Ovary (tissue), 3 donors: ENCODE measurements around the gene PHF14.

Experiments used
- EP300 ChIP-seq: sonication (generic); formaldehyde crosslinking; IDR thresholded peaks from one replicate; pipeline ENCODE4 v1.6.1; 2017; ENCODE audit warnings: antibody characterized with exemption
- POLR2A ChIP-seq: fragments of 450-650 bp; IDR thresholded peaks from one replicate; pipeline ENCODE4 v1.6.1; 2017; ENCODE audit warnings: antibody characterized with exemption, mild to moderate bottlenecking, moderate library complexity
- TF ChIP-seq, protein P1 (sequence below), 3 donors: fragments of 450-650 bp in 2 of 3; fragments of 200-600 bp in 1 of 3; IDR thresholded peaks; one replicate each; pipeline versions ENCODE4 v1.5.1 to v1.8.0; 2016 to 2022; ENCODE audit warnings: antibody characterized with exemption in 3 of 3, mild to moderate bottlenecking in 1 of 3
- donor health status: DM: no; HTN: no; CAD: no.

DNA sequence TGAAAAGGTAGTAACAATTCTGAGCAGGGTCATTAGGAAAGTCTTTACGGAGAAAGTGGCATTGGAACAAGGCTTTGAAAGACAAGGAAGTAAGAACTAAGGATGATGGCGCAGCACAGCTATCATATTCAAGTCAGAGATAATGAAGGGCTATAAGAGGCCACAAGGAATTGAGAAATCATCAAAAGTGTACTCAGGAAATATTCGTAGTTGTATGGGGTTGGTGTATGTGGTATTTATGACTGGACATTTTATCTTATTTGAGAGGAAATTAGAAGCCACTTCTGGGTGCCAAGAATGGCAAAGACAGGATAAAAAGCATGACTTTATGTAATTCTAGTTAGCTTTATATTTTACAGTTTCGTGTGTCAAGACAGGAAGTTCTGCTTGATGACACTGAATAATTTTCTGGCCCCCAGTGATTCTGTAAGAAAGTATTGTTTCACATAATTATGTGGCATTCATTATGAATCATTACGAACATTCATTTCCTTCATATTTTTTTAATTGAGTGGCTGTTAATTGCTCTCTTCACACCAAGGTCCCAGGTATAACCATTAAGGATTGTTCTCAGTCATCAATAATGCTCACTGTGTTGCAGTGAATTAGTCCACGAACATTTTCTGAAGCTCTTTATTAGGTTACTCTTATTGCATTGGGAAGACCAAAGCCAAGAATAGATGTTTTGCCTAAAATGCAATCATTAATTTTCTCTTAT lies 244.3 kb downstream of the PHF14 start:
- TF ChIP-seq POLR2A (no peak), EP300 (no peak)
- TF ChIP-seq, protein P1, sequence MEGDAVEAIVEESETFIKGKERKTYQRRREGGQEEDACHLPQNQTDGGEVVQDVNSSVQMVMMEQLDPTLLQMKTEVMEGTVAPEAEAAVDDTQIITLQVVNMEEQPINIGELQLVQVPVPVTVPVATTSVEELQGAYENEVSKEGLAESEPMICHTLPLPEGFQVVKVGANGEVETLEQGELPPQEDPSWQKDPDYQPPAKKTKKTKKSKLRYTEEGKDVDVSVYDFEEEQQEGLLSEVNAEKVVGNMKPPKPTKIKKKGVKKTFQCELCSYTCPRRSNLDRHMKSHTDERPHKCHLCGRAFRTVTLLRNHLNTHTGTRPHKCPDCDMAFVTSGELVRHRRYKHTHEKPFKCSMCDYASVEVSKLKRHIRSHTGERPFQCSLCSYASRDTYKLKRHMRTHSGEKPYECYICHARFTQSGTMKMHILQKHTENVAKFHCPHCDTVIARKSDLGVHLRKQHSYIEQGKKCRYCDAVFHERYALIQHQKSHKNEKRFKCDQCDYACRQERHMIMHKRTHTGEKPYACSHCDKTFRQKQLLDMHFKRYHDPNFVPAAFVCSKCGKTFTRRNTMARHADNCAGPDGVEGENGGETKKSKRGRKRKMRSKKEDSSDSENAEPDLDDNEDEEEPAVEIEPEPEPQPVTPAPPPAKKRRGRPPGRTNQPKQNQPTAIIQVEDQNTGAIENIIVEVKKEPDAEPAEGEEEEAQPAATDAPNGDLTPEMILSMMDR (IDR thresholded peaks at IDR 0.05): no peak
